Stomach (tissue), 9 donors: ENCODE data around the gene VPS9D1. TPM values are rescaled to one million over a fixed set of nuclear protein-coding genes. Genes with fewer than 3 reads are reported as not detected.
A peak's percentile ranks its signal among the peaks of the same experiment; 100 is the strongest.

Experiments used
- DNase-seq, 2 donors: peaks; one replicate each; pipeline versions ENCODE4 v3.0.0 to v3.0.0-alpha.2; 2013 to 2019
- H3K27ac ChIP-seq, 5 donors: fragments of 200-600 bp in 4 of 5; sonication (generic) in 4 of 5; one replicate each; pipeline ENCODE4 v1.5.1; 2013 to 2019; ENCODE audit warnings: mild to moderate bottlenecking in 1 of 5, moderate library complexity in 1 of 5
- H3K27me3 ChIP-seq, 3 donors: fragments of 200-600 bp; sonication (generic); one replicate each; pipeline ENCODE4 v1.5.1; 2017 to 2019; ENCODE audit warnings: mixed run types in 1 of 3
- H3K36me3 ChIP-seq, 4 donors: fragments of 200-600 bp; sonication (generic); 1 replicate in 3 of 4; 2 replicates in 1 of 4; pipeline ENCODE4 v1.5.1; 2016 to 2019
- H3K4me1 ChIP-seq, 4 donors: fragments of 200-600 bp; sonication (generic); one replicate each; pipeline ENCODE4 v1.5.1; 2016 to 2019
- H3K4me3 ChIP-seq, 4 donors: fragments of 200-600 bp; sonication (generic) in 3 of 4; one replicate each; pipeline ENCODE4 v1.5.1; 2016 to 2019; ENCODE audit warnings: mild to moderate bottlenecking in 1 of 4
- H3K9me3 ChIP-seq, 4 donors: fragments of 200-600 bp; sonication (generic); one replicate each; pipeline ENCODE4 v1.5.1; 2016 to 2019
- CTCF ChIP-seq, 7 experiments: fragments of 450-650 bp in 4 of 7; fragments of 200-600 bp in 3 of 7; sonication (generic) in 3 of 7; IDR thresholded peaks; one replicate each; pipeline ENCODE4 v1.5.1; 2016 to 2019; ENCODE audit warnings: antibody characterized with exemption in 7 of 7, control low read depth in 2 of 7, mild to moderate bottlenecking in 1 of 7
- EP300 ChIP-seq: sonication (generic); formaldehyde crosslinking; IDR thresholded peaks from one replicate; pipeline ENCODE4 v1.6.1; 2017; ENCODE audit warnings: antibody characterized with exemption
- POLR2A ChIP-seq, 4 donors: fragments of 450-650 bp; IDR thresholded peaks; one replicate each; pipeline ENCODE4 v1.6.1; 2016; ENCODE audit warnings: antibody characterized with exemption in 4 of 4, control low read depth in 2 of 4, mild to moderate bottlenecking in 1 of 4, moderate library complexity in 1 of 4
- POLR2AphosphoS5 ChIP-seq, 3 donors: sonication (generic); formaldehyde crosslinking; IDR thresholded peaks; one replicate each; pipeline ENCODE4 v1.6.1; 2016; ENCODE audit warnings: antibody characterized with exemption in 3 of 3
- WGBS, 5 donors: extraction: QIAGEN DNeasy Blood & Tissue Kit in 3 of 5; methylation state at CpG; one replicate each; pipeline versions ENCODE4 v1.1.5 to v1.1.7; 2013 to 2018; 5-methylcytosine and 5-hydroxymethylcytosine counted together
- intact Hi-C: fragments of 100-400 bp; cut with DNase I; formaldehyde crosslinking; loops from one replicate; pipeline ENCODE4 v1.15.1; 2023; ENCODE audit warnings: low total_unique reads
- polyA plus RNA-seq, 3 donors: library from polyadenylated mRNA; stranded (reverse); fragments of 200-250 nt; gene quantifications; one replicate each; pipeline ENCODE4 v1.2.3, GENCODE V29; 2013
- total RNA-seq, 5 donors: library from RNA; depleted of rRNA; stranded (reverse); fragments of >200 nt; gene quantifications; one replicate each; pipeline versions ENCODE4 v1.1.0 to v1.2.3, GENCODE V29; 2014 to 2016
- donor health status: healthy with polysubstance abuse.
- donor health status: Bipolar disorder and iron deficiency.
- donor health status: healthy.

VPS9D1 gene
- total and polyA plus RNA-seq, 8 donors: 2.7 to 43.2 (median 8.8) TPM

GRCh38 chr16:89729293-89729692, 8.6 kb upstream of the VPS9D1 start:
- no peaks in the 10 kb centered on the region for H3K9me3 ChIP-seq
- H3K27ac ChIP-seq: no peak overlapping the region
- H3K4me3 ChIP-seq: no peak overlapping the region
- H3K36me3 ChIP-seq: peaks cover 65 to 98% (median 96%) of the 10 kb centered on the region in 4 donors
- no peaks in the 10 kb centered on the region for H3K27me3 ChIP-seq
- DNase-seq: no peak
- H3K4me1 ChIP-seq: peaks cover 0 to 28% (median 4%) of the 10 kb centered on the region in 4 donors
- TF ChIP-seq POLR2AphosphoS5 (IDR thresholded peaks at IDR 0.05) (no peak), EP300 (no peak), POLR2A (IDR thresholded peaks at IDR 0.05) (no peak), CTCF (IDR thresholded peaks at IDR 0.05) (no peak)
- WGBS, 5 donors: 90 to 94% (median 93%) methylated on average over 18 of the region's 18 CpGs
- intact Hi-C loops: no loop called here

GRCh38 chr16:89727406-89728120, 6.9 kb upstream of the VPS9D1 start:
- WGBS, 5 donors: 78 to 81% (median 79%) methylated on average over 17 of the region's 17 CpGs
- DNase-seq: no peak
- Histone ChIP-seq H3K36me3 (peaks cover 59 to 98% (median 96%) of the 10 kb centered on the region in 4 donors), H3K4me1 (peaks cover 14 to 46% (median 22%) of the 10 kb centered on the region in 4 donors), H3K27me3 (no peaks in the 10 kb centered on the region), H3K4me3 (no peak overlapping the region), H3K27ac (no peak overlapping the region), H3K9me3 (no peaks in the 10 kb centered on the region)
- intact Hi-C loops: no loop called here
- TF ChIP-seq POLR2AphosphoS5 (IDR thresholded peaks at IDR 0.05): no peak
- no peak for TF ChIP-seq POLR2A (IDR thresholded peaks at IDR 0.05)
- TF ChIP-seq EP300: no peak
- no peak for TF ChIP-seq CTCF (IDR thresholded peaks at IDR 0.05)

GRCh38 chr16:89723279-89724250, 2.9 kb upstream of the VPS9D1 start:
- WGBS, 5 donors: 62 to 71% (median 68%) methylated on average over 16 to 30 of the region's 30 CpGs
- intact Hi-C loops: no loop called here
- H3K27ac ChIP-seq: peak overlapping the region in 4 of 5 donors; percentile 92 to 99 (median 97)
- TF ChIP-seq CTCF (IDR thresholded peaks at IDR 0.05) (no peak), POLR2A (IDR thresholded peaks at IDR 0.05) (no peak), POLR2AphosphoS5 (IDR thresholded peaks at IDR 0.05) (no peak), EP300 (no peak)
- H3K4me1 ChIP-seq: peaks cover 30 to 69% (median 50%) of the 10 kb centered on the region in 4 donors
- peaks cover 23 to 59% (median 56%) of the 10 kb centered on the region in 4 donors for H3K36me3 ChIP-seq
- no peaks in the 10 kb centered on the region for H3K27me3 ChIP-seq
- no peaks in the 10 kb centered on the region for H3K9me3 ChIP-seq
- peak; percentile 45 to 79 for DNase-seq
- peak overlapping the region in 3 of 4 donors; percentile 66 to 91 (median 79) for H3K4me3 ChIP-seq
